ENCODE results near the gene TMEM231.
"Not testable (repeated sequence)": the region's sequence is repeated elsewhere in the genome, so short reads cannot be mapped to it uniquely, and the experiment has no call there.

TMEM231 gene

GRCh38 chr16:75542462-75542861, 13.6 kb downstream of the TMEM231 start:
- H3K27ac ChIP-seq (ENCODE audit: insufficient read depth in 1 of 2, low read depth in 1 of 2, low read length in 2 of 2, poor library complexity in 1 of 2, severe bottlenecking in 2 of 2); H3K27me3 ChIP-seq (replicated peaks in 2 of 5; ENCODE audit: control insufficient read depth in 4 of 5, insufficient read depth in 5 of 5, low read length in 4 of 5); H3K4me3 ChIP-seq (ENCODE audit: control insufficient read depth in 1 of 7, extremely low read depth in 1 of 7, insufficient read depth in 4 of 7, low read depth in 2 of 7, low read length in 6 of 7); H3K36me3 ChIP-seq (ENCODE audit: control insufficient read depth in 4 of 4, insufficient read depth in 4 of 4, low read length in 3 of 4); H3K4me1 ChIP-seq (ENCODE audit: control extremely low read depth in 1 of 4, control insufficient read depth in 4 of 4, insufficient read depth in 4 of 4, low read length in 3 of 4); POLR2A ChIA-PET; DNase-seq; H3K9me3 ChIP-seq (ENCODE audit: control extremely low read depth in 1 of 5, control insufficient read depth in 4 of 5, insufficient read depth in 2 of 5, low read depth in 1 of 5, low read length in 4 of 5): not testable (repeated sequence)
- CTCF ChIA-PET = interaction anchor here (1.7 kb wide), 1 partner anchor 24 kb away, joined by 6 read pairs; no protein-coding TSS in a partner anchor
- 100% methylated on average over 6 of the region's 8 CpGs for WGBS (ENCODE audit: insufficient coverage)

- CTCF ChIA-PET = interaction anchor here (0.7 to 1.5 kb wide), 2 partner anchors 8 to 16 kb away, joined by 3 to 5 read pairs; no protein-coding TSS in a partner anchor
- WGBS (ENCODE audit: insufficient coverage) = 100% methylated on average over 4 of the region's 5 CpGs
- POLR2A ChIA-PET = no interaction called here
- Histone ChIP-seq H3K9me3 (ENCODE audit: control extremely low read depth in 1 of 5, control insufficient read depth in 4 of 5, insufficient read depth in 2 of 5, low read depth in 1 of 5, low read length in 4 of 5) (no peaks in the 10 kb centered on the region), H3K27ac (ENCODE audit: insufficient read depth in 1 of 2, low read depth in 1 of 2, low read length in 2 of 2, poor library complexity in 1 of 2, severe bottlenecking in 2 of 2) (no peak overlapping the region), H3K27me3 (replicated peaks in 2 of 5; ENCODE audit: control insufficient read depth in 4 of 5, insufficient read depth in 5 of 5, low read length in 4 of 5) (no peaks in the 10 kb centered on the region), H3K4me1 (ENCODE audit: control extremely low read depth in 1 of 4, control insufficient read depth in 4 of 4, insufficient read depth in 4 of 4, low read length in 3 of 4) (no peaks in the 10 kb centered on the region), H3K36me3 (ENCODE audit: control insufficient read depth in 4 of 4, insufficient read depth in 4 of 4, low read length in 3 of 4) (peaks cover 0 to 10% (median 4%) of the 10 kb centered on the region in 4 experiments), H3K4me3 (ENCODE audit: control insufficient read depth in 1 of 7, extremely low read depth in 1 of 7, insufficient read depth in 4 of 7, low read depth in 2 of 7, low read length in 6 of 7) (no peak overlapping the region)
- no peak for DNase-seq
Observed at GRCh38 chr16:75541236-75541635, 14.8 kb downstream of the TMEM231 start.

GRCh38 chr16:75538882-75539565, 17.0 kb downstream of the TMEM231 start:
- H3K9me3 ChIP-seq (ENCODE audit: control extremely low read depth in 1 of 5, control insufficient read depth in 4 of 5, insufficient read depth in 2 of 5, low read depth in 1 of 5, low read length in 4 of 5); H3K4me3 ChIP-seq (ENCODE audit: control insufficient read depth in 1 of 7, extremely low read depth in 1 of 7, insufficient read depth in 4 of 7, low read depth in 2 of 7, low read length in 6 of 7); CTCF ChIA-PET; H3K36me3 ChIP-seq (ENCODE audit: control insufficient read depth in 4 of 4, insufficient read depth in 4 of 4, low read length in 3 of 4); DNase-seq; POLR2A ChIA-PET; H3K4me1 ChIP-seq (ENCODE audit: control extremely low read depth in 1 of 4, control insufficient read depth in 4 of 4, insufficient read depth in 4 of 4, low read length in 3 of 4); H3K27ac ChIP-seq (ENCODE audit: insufficient read depth in 1 of 2, low read depth in 1 of 2, low read length in 2 of 2, poor library complexity in 1 of 2, severe bottlenecking in 2 of 2); H3K27me3 ChIP-seq (replicated peaks in 2 of 5; ENCODE audit: control insufficient read depth in 4 of 5, insufficient read depth in 5 of 5, low read length in 4 of 5): not testable (repeated sequence)
- no CpG with 5 or more reads among the region's 10 CpGs for WGBS (ENCODE audit: insufficient coverage)

GRCh38 chr16:75537776-75538175, 18.3 kb downstream of the TMEM231 start:
- ChIA-PET CTCF (interaction anchor here (1.1 kb wide), 1 partner anchor 20 kb away, joined by 4 read pairs; no protein-coding TSS in a partner anchor), POLR2A (no interaction called here)
- WGBS (ENCODE audit: insufficient coverage) = no CpG with 5 or more reads among the region's 4 CpGs
- Histone ChIP-seq H3K4me1 (ENCODE audit: control extremely low read depth in 1 of 4, control insufficient read depth in 4 of 4, insufficient read depth in 4 of 4, low read length in 3 of 4) (no peaks in the 10 kb centered on the region), H3K36me3 (ENCODE audit: control insufficient read depth in 4 of 4, insufficient read depth in 4 of 4, low read length in 3 of 4) (peaks cover 0 to 4% (median 2%) of the 10 kb centered on the region in 4 experiments), H3K27ac (ENCODE audit: insufficient read depth in 1 of 2, low read depth in 1 of 2, low read length in 2 of 2, poor library complexity in 1 of 2, severe bottlenecking in 2 of 2) (no peak overlapping the region), H3K27me3 (replicated peaks in 2 of 5; ENCODE audit: control insufficient read depth in 4 of 5, insufficient read depth in 5 of 5, low read length in 4 of 5) (peaks cover 0 to 3% (median 0%) of the 10 kb centered on the region in 5 experiments), H3K4me3 (ENCODE audit: control insufficient read depth in 1 of 7, extremely low read depth in 1 of 7, insufficient read depth in 4 of 7, low read depth in 2 of 7, low read length in 6 of 7) (no peak overlapping the region), H3K9me3 (ENCODE audit: control extremely low read depth in 1 of 5, control insufficient read depth in 4 of 5, insufficient read depth in 2 of 5, low read depth in 1 of 5, low read length in 4 of 5) (no peaks in the 10 kb centered on the region)
- no peak for DNase-seq

- POLR2A ChIA-PET = no interaction called here
- Histone ChIP-seq H3K4me1 (ENCODE audit: control extremely low read depth in 1 of 4, control insufficient read depth in 4 of 4, insufficient read depth in 4 of 4, low read length in 3 of 4) (no peaks in the 10 kb centered on the region), H3K27me3 (replicated peaks in 2 of 5; ENCODE audit: control insufficient read depth in 4 of 5, insufficient read depth in 5 of 5, low read length in 4 of 5) (peaks cover 0 to 3% (median 0%) of the 10 kb centered on the region in 5 experiments), H3K36me3 (ENCODE audit: control insufficient read depth in 4 of 4, insufficient read depth in 4 of 4, low read length in 3 of 4) (peaks cover 0 to 3% (median 1%) of the 10 kb centered on the region in 4 experiments), H3K4me3 (ENCODE audit: control insufficient read depth in 1 of 7, extremely low read depth in 1 of 7, insufficient read depth in 4 of 7, low read depth in 2 of 7, low read length in 6 of 7) (no peak within 1 kb of the TSS), H3K9me3 (ENCODE audit: control extremely low read depth in 1 of 5, control insufficient read depth in 4 of 5, insufficient read depth in 2 of 5, low read depth in 1 of 5, low read length in 4 of 5) (no peaks in the 10 kb centered on the region), H3K27ac (ENCODE audit: insufficient read depth in 1 of 2, low read depth in 1 of 2, low read length in 2 of 2, poor library complexity in 1 of 2, severe bottlenecking in 2 of 2) (no peak within 1 kb of the TSS)
- WGBS (ENCODE audit: insufficient coverage) = 97% methylated on average over 5 of the region's 7 CpGs
- CTCF ChIA-PET = interaction anchor here (1.3 kb wide), 1 partner anchor 17 kb away, joined by 3 read pairs; no protein-coding TSS in a partner anchor
- DNase-seq = no peak
Observed at GRCh38 chr16:75535901-75536300, 20.2 kb downstream of the TMEM231 start, which contains the start of gene CHST5. Gene CHST5, minus strand, starts transcription at chr16:75536108. Its CDS starts 5,724 bp downstream, at chr16:75530384.

- no peak for DNase-seq
- no peaks in the 10 kb centered on the region for H3K4me1 ChIP-seq (ENCODE audit: control extremely low read depth in 1 of 4, control insufficient read depth in 4 of 4, insufficient read depth in 4 of 4, low read length in 3 of 4)
- CTCF ChIA-PET = interaction anchor here (0.9 to 1.3 kb wide), 3 partner anchors 16 to 64 kb away, joined by 3 to 4 read pairs (median 4); no protein-coding TSS in a partner anchor
Observed at GRCh38 chr16:75535211-75535843, 20.7 kb downstream of the TMEM231 start.

More at GRCh38 chr16:75535211-75535843, 20.7 kb downstream of the TMEM231 start:
- H3K9me3 ChIP-seq (ENCODE audit: control extremely low read depth in 1 of 5, control insufficient read depth in 4 of 5, insufficient read depth in 2 of 5, low read depth in 1 of 5, low read length in 4 of 5) = no peaks in the 10 kb centered on the region
- peaks cover 0 to 3% (median under 1%) of the 10 kb centered on the region in 4 experiments for H3K36me3 ChIP-seq (ENCODE audit: control insufficient read depth in 4 of 4, insufficient read depth in 4 of 4, low read length in 3 of 4)
- 88% methylated on average over 21 of the region's 34 CpGs for WGBS (ENCODE audit: insufficient coverage)
- POLR2A ChIA-PET = no interaction called here
- peaks cover 0 to 3% (median 0%) of the 10 kb centered on the region in 5 experiments for H3K27me3 ChIP-seq (replicated peaks in 2 of 5; ENCODE audit: control insufficient read depth in 4 of 5, insufficient read depth in 5 of 5, low read length in 4 of 5)
- no peak overlapping the region for H3K4me3 ChIP-seq (ENCODE audit: control insufficient read depth in 1 of 7, extremely low read depth in 1 of 7, insufficient read depth in 4 of 7, low read depth in 2 of 7, low read length in 6 of 7)
- H3K27ac ChIP-seq (ENCODE audit: insufficient read depth in 1 of 2, low read depth in 1 of 2, low read length in 2 of 2, poor library complexity in 1 of 2, severe bottlenecking in 2 of 2) = no peak overlapping the region

Measured in common myeloid progenitor, CD34-positive (primary cell).